GM12874 (cell line): ENCODE results near the gene CPM.

ENCODE experiments used
- CTCF ChIP-seq: IDR thresholded peaks from 2 replicates; pipeline ENCODE4 v1.5.1; 2011; ENCODE audit warnings: low read depth, mild to moderate bottlenecking, control low read depth, low read length, moderate library complexity; ENCODE audit not compliant: insufficient read depth

Gene CPM

GRCh38 chr12:68904351-68904962 is 28.5 kb downstream of the CPM start:
- no peak for TF ChIP-seq CTCF

- TF ChIP-seq CTCF: no peak
Measured at GRCh38 chr12:68903511-68903910, 29.5 kb downstream of the CPM start.

- no peak for TF ChIP-seq CTCF
Measured at GRCh38 chr12:68901551-68901950, 31.4 kb downstream of the CPM start.

- no peak for TF ChIP-seq CTCF
Measured at GRCh38 chr12:68901145-68901544, 31.8 kb downstream of the CPM start.

- no peak for TF ChIP-seq CTCF
Measured at GRCh38 chr12:68900241-68900640, 32.7 kb downstream of the CPM start.

- no peak for TF ChIP-seq CTCF
Measured at GRCh38 chr12:68899251-68899771, 33.7 kb downstream of the CPM start.

GRCh38 chr12:68896881-68897540 is 36.0 kb downstream of the CPM start:
- no peak for TF ChIP-seq CTCF
